ENCODE results near the gene PPP2R3B.
A peak's percentile ranks its signal among the peaks of the same experiment; 100 is the strongest.
"Not testable (repeated sequence)": the region's sequence is repeated elsewhere in the genome, so short reads cannot be mapped to it uniquely, and the experiment has no call there.

The PPP2R3B gene

DNA sequence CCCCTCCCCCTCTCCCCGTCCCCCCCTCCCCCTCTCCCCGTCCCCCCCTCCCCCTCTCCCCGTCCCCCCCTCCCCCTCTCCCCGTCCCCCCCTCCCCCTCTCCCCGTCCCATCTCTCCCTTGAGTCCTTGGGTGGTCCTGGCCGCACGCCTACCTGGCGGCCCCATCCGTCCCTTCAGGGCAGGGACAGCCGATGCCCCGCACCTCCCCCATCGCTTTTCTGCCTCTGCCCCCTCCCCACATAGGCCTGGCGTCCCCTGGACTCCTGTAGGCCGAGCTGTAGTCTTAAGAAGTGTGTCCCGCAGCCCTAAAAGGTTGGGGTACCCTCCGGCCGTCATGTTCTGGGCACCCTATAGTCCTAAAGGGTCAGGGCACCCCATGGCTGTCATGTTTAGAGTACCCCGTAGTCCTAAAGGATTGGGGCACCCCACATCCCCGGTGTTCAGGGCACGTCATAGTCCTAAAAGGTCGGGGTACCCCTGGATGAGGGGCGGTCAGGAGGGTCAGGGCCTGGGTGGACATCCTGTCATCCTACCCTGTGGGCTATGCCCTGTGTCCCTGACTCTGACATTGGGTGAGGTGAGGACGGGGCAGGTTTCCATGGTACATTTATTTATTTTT, 57.3 kb downstream of the PPP2R3B start:
- FAIRE-seq: no peak
- no peak for DNase-seq (ENCODE audit: extremely low spot score, insufficient read length, low read depth)

- FAIRE-seq: no peak
- DNase-seq (ENCODE audit: extremely low spot score, insufficient read length, low read depth): no peak
Measured at GRCh38 chrX:327660-328126, 59.0 kb downstream of the PPP2R3B start.

DNA sequence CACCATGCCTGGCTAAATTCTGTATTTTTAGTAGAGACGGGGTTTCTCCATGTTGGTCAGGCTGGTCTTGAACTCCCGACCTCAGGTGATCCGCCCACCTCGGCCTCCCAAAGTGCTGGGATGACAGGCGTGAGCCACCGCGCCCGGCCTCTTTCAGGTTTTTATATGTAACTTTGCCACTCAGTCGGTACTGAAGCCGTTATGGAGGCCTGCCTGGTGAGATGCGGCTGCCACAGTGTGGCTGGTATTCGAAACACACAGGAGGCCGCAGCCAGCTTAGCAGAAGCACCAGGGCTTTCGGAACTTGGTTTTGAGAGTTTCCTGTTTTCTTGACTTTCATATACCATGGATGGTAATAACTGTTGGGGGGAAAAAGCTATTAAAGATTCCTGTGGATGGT, 62.0 kb downstream of the PPP2R3B start:
- not testable (repeated sequence) for DNase-seq (ENCODE audit: extremely low spot score, insufficient read length, low read depth); FAIRE-seq

GRCh38 chrX:323721-324628, 62.7 kb downstream of the PPP2R3B start:
- DNase-seq (ENCODE audit: extremely low spot score, insufficient read length, low read depth) (no peak), FAIRE-seq (peak; percentile 100)

DNA sequence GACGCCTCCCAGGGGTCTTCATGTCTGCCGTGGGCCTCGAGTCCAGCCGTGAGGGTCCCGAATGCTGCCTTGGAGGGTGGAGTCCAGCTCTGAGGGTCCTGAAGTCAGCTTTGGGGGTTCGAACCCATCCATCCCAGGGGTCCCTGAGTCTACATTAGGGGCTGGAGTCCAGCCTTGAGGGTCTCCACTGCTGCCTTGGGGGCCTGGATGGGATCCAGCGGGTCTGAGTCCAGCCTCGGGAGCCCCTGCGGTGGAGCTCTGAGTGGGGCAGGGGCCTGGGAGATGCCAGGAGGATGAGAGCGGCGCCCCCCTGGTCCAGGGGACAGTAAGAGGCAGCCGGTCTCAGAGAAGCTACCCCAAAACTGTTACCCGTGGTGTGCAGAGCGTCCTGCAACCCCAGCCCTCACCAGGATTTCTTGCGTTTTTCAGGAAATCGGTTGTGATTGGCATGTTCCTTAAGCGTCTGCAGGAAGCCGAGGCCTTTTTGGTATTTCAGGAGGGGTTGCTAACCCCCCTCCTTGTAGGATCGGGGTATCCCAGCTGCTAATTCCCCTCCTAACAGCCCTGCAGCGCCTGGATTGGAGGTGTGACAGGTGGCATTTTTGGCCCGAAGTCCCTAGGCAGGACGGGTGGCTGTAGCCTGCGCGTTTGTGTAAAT, 66.5 kb downstream of the PPP2R3B start:
- FAIRE-seq (no peak), DNase-seq (ENCODE audit: extremely low spot score, insufficient read length, low read depth) (no peak)

DNA sequence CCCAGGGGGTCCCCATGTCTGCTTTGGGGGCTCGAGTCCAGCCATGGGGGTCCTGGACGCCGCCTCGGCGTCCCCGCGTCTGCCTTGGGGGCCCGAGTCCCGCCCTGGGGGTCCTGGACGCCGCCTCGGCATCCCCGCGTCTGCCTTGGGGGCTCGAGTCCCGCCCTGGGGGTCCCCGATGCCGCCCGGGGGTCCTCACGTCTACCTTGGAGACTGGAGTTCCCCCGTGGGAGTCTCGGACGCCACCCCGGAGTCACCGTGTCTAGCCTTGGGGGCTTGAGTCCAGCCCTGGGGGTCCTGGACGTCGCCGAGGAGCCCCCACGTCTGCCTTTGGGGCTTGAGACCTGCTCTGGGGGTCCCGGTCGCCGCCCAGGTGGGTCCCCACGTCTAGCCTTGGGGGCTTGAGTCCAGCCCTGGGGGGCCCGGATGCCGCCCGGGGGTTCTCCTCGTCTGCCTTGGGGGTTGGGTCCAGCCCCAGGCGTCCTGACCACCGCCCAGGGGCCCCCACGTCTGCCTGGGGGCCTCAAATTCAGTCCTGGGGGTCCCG, 67.1 kb downstream of the PPP2R3B start:
- FAIRE-seq (no peak), DNase-seq (ENCODE audit: extremely low spot score, insufficient read length, low read depth) (no peak)

GRCh38 chrX:318739-319578, 67.7 kb downstream of the PPP2R3B start, which contains the start of gene GTPBP6:
TSS of gene GTPBP6 (minus strand) at chrX:318796. CDS start at chrX:318787, 9 bp downstream.
- no peak for FAIRE-seq
- DNase-seq (ENCODE audit: extremely low spot score, insufficient read length, low read depth): peak; percentile 78

GRCh38 chrX:318068-318738, 68.5 kb downstream of the PPP2R3B start:
- no peak for FAIRE-seq

GRCh38 chrX:317424-318067, 69.2 kb downstream of the PPP2R3B start:
- DNase-seq (ENCODE audit: extremely low spot score, insufficient read length, low read depth): peak; percentile 76
- FAIRE-seq: no peak

More at GRCh38 chrX:318068-318738, 68.5 kb downstream of the PPP2R3B start:
- peak; percentile 73 for DNase-seq (ENCODE audit: extremely low spot score, insufficient read length, low read depth)

- DNase-seq (ENCODE audit: extremely low spot score, insufficient read length, low read depth) (no peak), FAIRE-seq (no peak)
Measured at GRCh38 chrX:316351-317325, 70.1 kb downstream of the PPP2R3B start.

DNA sequence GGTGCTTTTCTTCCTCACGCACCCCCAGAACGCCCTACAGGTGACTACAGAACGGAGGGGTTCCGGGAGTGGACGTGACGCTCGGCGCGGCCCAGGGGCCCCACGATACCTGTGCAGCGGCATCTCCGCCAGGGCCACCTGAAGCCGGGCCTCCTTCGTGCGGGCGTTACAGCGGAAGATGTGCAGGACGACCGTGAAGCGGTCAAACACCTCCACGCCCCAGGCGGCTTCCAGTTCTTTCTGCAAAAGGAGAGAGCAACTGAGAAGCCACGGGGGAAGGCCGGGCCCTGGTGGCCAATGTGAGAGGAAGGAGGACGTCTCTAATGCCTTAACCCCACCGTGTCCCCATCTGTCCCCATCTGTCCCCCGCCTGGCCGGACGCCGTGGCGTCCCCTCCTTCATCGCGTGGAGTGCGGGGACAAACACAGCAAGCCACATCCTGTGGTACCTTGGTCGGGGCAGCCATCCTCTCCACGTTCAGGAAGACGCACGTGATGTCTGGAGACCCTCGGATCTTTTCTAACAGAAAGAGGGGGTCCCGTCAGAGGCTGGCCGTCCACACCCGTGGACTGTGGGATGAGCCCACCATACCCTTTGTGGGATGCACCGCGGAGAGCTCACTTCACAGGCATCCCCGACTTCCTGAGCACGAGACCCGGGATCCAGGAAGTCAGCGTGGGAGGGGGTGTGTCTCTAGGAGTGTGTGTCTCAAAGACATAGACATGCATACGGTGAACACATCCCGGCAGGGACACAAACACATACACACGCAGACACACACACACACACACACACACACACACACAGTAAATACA, 71.7 kb downstream of the PPP2R3B start:
- DNase-seq (ENCODE audit: extremely low spot score, insufficient read length, low read depth): no peak

DNA sequence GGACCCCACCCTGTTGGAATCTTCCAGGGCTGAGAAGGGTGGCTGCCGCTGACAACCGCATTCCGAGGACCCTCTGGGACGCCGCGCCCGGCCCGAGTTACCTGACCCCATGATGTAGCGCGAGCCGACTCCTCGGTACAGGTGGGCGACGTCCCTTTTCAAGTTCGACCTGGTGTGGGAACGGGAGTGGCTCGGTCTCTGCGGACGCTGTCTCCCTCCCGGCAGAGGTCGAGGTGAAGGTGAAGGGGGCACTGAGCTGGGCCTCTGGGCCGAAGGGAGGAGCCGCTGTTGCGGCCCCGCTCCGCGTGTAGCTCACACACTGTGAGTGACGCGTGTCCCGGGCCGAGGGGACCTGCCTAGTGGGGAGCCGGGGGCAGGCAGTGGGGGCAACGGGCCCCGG, 72.7 kb downstream of the PPP2R3B start:
- FAIRE-seq (no peak), DNase-seq (ENCODE audit: extremely low spot score, insufficient read length, low read depth) (no peak)

More for the DNA sequence above, 71.7 kb downstream of the PPP2R3B start:
- no peak for FAIRE-seq

- FAIRE-seq: no peak
Measured at GRCh38 chrX:313546-313945, 73.2 kb downstream of the PPP2R3B start.

DNA sequence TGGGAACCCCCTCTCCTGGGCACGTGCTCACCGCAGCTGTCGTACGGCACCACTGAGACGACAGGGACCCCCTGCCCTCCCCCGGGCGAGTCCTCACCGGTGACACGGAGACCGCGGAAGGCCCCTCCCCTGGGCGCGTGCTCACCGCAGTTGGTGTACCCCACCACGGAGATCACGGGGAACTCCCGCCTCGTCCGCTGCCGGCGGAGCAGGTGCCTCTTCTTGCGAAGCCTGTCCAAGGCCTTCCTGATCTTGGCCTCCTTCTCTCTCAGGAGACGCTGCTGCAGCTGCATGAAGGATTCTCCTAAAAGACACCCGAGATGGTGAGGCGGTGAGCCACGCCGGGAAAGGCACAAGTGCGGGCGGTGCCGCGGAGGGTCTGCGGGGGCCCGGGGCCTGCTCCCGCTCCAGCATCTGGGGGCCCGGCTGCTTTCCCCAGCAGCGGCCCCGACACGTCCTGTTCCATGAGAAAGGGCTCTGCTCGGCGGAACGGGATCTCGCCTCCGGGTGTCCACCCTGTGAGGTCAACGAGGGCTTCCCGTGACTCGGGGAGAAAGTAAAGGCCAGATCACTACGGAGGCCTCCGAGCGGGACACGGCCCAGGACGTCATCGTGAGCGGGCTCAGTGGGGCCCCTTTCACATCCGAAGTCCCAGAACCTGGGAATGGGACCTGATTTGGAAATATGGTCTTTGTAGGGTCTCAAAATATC, 73.9 kb downstream of the PPP2R3B start:
- no peak for DNase-seq (ENCODE audit: extremely low spot score, insufficient read length, low read depth)
- no peak for FAIRE-seq

More at GRCh38 chrX:313546-313945, 73.2 kb downstream of the PPP2R3B start:
- DNase-seq (ENCODE audit: extremely low spot score, insufficient read length, low read depth): no peak

- DNase-seq (ENCODE audit: extremely low spot score, insufficient read length, low read depth): no peak
- no peak for FAIRE-seq
Measured at GRCh38 chrX:311156-312129, 75.3 kb downstream of the PPP2R3B start.

Data from GM18507 (cell line).